ENCODE measurements around the gene CA6.
"Not testable (repeated sequence)": the region's sequence is repeated elsewhere in the genome, so short reads cannot be mapped to it uniquely, and the experiment has no call there.

CA6 gene

DNA sequence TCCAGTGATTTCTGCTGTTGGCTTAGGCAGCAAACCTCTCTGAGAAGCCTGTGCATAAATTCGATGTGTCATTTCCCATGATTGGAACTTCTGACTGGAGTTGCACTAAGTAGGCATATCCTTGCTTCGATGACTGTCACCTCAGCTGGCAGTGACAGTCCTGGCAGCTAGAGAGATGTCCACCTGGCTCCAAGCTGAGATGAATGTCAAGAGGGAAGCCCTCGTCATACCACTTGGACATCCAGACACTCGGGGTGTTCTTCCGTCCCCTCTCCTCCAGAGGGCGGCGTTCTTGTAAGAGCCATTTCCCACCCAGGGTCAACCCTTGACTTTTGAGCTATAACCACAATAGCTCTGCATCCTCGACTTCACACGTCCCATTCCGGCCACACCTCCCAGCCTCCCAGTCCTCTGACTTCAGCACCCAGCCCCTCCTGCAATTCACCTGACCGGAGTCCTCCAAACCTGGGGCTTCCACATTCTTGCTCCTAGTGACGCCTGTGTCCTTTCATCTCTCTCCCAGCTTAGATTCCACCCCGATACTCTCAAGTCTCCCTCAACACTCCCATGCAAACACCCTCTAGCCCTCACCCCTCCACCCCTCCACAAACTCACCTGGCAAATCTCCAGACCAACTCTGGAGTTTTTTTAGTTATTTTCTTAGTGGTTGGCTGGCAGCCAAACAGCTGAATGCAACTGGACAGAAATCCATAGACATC is 17.3 kb downstream of the CA6 start:
- TF ChIP-seq, protein P1, sequence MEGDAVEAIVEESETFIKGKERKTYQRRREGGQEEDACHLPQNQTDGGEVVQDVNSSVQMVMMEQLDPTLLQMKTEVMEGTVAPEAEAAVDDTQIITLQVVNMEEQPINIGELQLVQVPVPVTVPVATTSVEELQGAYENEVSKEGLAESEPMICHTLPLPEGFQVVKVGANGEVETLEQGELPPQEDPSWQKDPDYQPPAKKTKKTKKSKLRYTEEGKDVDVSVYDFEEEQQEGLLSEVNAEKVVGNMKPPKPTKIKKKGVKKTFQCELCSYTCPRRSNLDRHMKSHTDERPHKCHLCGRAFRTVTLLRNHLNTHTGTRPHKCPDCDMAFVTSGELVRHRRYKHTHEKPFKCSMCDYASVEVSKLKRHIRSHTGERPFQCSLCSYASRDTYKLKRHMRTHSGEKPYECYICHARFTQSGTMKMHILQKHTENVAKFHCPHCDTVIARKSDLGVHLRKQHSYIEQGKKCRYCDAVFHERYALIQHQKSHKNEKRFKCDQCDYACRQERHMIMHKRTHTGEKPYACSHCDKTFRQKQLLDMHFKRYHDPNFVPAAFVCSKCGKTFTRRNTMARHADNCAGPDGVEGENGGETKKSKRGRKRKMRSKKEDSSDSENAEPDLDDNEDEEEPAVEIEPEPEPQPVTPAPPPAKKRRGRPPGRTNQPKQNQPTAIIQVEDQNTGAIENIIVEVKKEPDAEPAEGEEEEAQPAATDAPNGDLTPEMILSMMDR (IDR thresholded peaks at IDR 0.05; ENCODE audit: low read depth, low read length), result peak; percentile 58
- DNase-seq (ENCODE audit: low read depth in 2 of 2), result peak; percentile 52 to 63
- H3K4me3 ChIP-seq (replicated peaks in 1 of 2; ENCODE audit: low read depth in 2 of 2, low read length in 2 of 2), result no peak overlapping the region

DNA sequence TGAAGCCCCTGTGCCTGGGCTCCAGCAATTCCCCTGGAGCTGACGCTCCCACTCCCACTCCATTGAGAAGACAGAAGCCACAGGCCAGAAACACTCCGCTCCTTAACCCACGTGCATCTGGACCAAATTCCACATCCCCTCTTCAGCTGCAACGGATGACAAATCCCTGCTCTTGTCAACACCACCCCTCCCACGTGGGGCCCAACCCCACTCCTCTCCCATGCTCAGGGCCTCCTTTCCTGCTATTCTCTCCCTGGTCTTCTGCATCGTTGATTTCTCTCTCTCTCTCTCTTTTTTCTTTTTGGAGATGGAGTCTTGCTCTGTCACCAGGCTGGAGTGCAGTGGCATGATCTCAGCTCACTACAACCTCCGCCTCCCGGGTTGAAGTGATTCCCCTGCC is 18.3 kb downstream of the CA6 start:
- TF ChIP-seq, protein P1 (IDR thresholded peaks at IDR 0.05; ENCODE audit: low read depth, low read length), result no peak
- DNase-seq (ENCODE audit: low read depth in 2 of 2), result peak in 1 of 2 donors; percentile 16
- H3K4me3 ChIP-seq (replicated peaks in 1 of 2; ENCODE audit: low read depth in 2 of 2, low read length in 2 of 2), result no peak overlapping the region

DNA sequence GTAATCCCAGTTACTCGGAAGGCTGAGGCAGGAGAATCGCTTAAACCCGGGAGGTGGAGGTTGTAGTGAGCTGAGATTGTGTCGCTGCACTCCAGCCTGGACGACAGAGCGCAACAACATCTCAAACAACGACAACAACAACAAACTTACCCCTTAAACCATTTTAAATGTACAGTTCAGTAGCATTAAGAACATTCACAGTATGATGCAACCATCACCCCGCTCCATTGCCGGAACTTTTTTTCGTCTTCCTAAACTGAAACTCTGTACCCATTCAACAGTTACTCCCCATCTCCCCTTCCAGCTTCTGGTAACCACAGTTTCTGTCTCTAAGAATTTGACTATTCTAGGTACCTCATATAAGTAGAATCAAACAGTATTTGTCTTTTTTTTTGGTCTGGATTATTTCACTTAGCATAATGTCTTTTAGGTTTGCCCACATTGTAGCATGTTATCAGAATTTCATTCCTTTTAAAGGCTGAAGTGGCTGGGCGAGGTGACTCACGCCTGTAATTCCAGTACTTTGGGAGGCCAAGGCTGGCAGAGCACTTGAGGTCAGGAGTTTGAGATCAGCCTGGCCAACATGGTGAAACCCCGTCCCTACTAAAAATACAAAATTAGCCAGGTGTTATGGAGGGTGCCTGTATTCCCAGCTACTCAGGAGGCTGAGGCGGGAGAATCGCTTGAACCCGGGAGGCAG is 19.6 kb downstream of the CA6 start:
- DNase-seq (ENCODE audit: low read depth in 2 of 2), result peak in 1 of 2 donors; percentile 24
- TF ChIP-seq, protein P1 (IDR thresholded peaks at IDR 0.05; ENCODE audit: low read depth, low read length), result no peak
- no peak overlapping the region for H3K4me3 ChIP-seq (replicated peaks in 1 of 2; ENCODE audit: low read depth in 2 of 2, low read length in 2 of 2)

DNA sequence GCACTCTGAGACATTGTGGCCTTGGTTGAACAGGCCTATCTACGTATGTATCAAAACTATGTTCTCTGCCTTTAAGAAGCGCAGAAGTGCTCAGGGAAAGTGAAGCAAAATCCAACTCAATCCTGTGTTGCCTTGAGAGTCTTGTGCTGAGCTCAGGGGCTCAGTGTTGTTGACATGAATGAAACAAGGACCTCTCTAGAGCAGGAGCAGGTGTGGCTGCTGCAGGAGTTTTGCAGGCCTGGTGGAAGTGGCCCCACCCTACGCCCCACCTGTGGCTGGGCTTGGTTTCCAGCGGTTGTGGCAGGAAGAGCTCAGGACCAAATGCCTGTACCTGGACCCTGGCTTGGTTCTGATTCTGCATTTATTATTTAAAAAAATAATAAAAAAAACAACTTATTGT is 20.9 kb downstream of the CA6 start:
- TF ChIP-seq, protein P1 (IDR thresholded peaks at IDR 0.05; ENCODE audit: low read depth, low read length), result no peak
- H3K4me3 ChIP-seq (replicated peaks in 1 of 2; ENCODE audit: low read depth in 2 of 2, low read length in 2 of 2), result no peak overlapping the region
- no peak for DNase-seq (ENCODE audit: low read depth in 2 of 2)

DNA sequence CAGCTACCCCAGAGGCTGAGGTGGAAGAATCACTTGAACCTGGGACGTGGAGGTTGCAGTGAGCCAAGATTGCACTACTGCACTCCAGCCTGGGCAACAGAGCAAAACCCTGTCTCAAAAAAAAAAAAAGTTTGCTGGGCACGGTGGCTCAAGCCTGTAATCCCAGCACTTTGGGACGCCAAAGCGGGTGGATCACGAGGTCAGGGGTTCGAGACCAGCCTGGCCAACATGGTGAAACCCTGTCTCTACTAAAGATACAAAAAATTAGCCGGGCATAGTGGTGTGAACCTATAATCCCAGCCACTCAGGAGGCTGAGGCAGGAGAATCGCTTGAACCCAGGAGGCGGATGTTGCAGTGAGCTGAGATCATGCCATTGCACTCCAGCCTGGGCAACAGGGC is 23.2 kb downstream of the CA6 start:
- H3K4me3 ChIP-seq (replicated peaks in 1 of 2; ENCODE audit: low read depth in 2 of 2, low read length in 2 of 2), result not testable (repeated sequence)

DNA sequence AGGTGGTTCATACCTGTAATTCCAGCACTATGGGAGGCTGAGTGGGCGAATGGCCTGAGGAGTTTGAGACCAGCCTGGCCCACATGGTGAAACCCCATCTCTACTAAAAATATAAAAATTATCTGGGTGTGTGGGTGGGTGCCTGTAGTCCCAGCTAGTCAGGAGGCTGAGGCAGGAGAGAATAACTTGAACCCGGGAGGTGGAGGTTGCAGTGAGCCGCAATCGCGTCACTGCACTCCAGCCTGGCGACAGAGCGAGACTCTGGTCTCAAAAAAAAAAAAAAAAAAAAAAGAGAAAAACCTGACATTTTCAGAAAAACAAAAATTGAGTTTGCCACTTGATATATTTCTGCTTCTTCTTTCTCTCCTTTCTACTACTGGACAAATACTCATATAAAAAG is 24.3 kb downstream of the CA6 start:
- TF ChIP-seq, protein P1 (IDR thresholded peaks at IDR 0.05; ENCODE audit: low read depth, low read length), result no peak
- no peak for DNase-seq (ENCODE audit: low read depth in 2 of 2)
- no peak overlapping the region for H3K4me3 ChIP-seq (replicated peaks in 1 of 2; ENCODE audit: low read depth in 2 of 2, low read length in 2 of 2)

More for the DNA sequence above, 23.2 kb downstream of the CA6 start:
- DNase-seq (ENCODE audit: low read depth in 2 of 2), result not testable (repeated sequence)

DNA sequence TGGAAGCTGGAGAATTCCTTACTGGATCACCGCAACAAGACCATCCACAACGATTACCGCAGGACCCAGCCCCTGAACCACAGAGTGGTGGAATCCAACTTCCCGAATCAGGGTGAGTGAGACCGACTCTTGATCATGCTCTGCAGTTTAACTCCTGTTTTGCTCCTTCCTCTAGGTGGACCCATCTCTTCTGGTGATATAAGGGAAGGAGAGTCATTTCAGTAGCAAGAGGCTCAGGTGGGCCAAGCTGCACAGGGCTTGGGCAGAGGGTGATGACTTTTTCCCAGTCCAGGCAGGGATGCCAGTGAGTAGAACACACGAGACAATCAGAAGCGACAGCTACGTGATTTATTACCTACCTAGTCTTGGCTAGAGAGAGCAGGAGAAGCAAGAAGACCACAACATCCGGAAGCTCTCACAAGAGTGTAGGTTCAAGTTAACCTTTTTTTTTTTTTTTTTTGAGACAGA is 25.2 kb downstream of the CA6 start:
- TF ChIP-seq, protein P1 (IDR thresholded peaks at IDR 0.05; ENCODE audit: low read depth, low read length), result no peak
- no peak for DNase-seq (ENCODE audit: low read depth in 2 of 2)
- no peak overlapping the region for H3K4me3 ChIP-seq (replicated peaks in 1 of 2; ENCODE audit: low read depth in 2 of 2, low read length in 2 of 2)
